Psoas muscle (tissue), 8 donors: Measurements from ENCODE around the gene CKAP5. TPM values are rescaled to one million over a fixed set of nuclear protein-coding genes. Genes with fewer than 3 reads are reported as not detected.

Experiments used
- ATAC-seq, 4 donors: fragments of 200-7000 bp; cut with Tn5 transposase; one replicate each; pipeline ENCODE4 v1.9.1; 2020; ENCODE audit warnings: moderate library complexity in 3 of 4, mild to moderate bottlenecking in 2 of 4
- DNase-seq, 2 donors: peaks; one replicate each; pipeline ENCODE4 v3.0.0-alpha.2; 2020
- H3K27ac ChIP-seq: fragments of 200-600 bp; one replicate; pipeline ENCODE4 v1.8.0; 2022
- H3K27me3 ChIP-seq, 3 donors: fragments of 200-600 bp in 1 of 3; one replicate each; pipeline versions ENCODE4 v1.6.1 to v1.8.0; 2013 to 2022; ENCODE audit warnings: low read length in 2 of 3, mild to moderate bottlenecking in 2 of 3, moderate library complexity in 1 of 3; ENCODE audit not compliant: insufficient read depth in 3 of 3
- H3K36me3 ChIP-seq, 2 donors: fragments of 200-600 bp in 1 of 2; one replicate each; pipeline versions ENCODE4 v1.6.1 to v1.8.0; 2013 to 2022; ENCODE audit warnings: low read depth in 1 of 2, mild to moderate bottlenecking in 1 of 2, moderate library complexity in 1 of 2; ENCODE audit not compliant: insufficient read depth in 1 of 2
- H3K4me1 ChIP-seq: fragments of 200-600 bp; one replicate; pipeline ENCODE4 v1.8.0; 2022
- H3K4me3 ChIP-seq: fragments of 200-600 bp; one replicate; pipeline ENCODE4 v1.8.0; 2022; ENCODE audit warnings: mild to moderate bottlenecking
- H3K9me3 ChIP-seq: fragments of 200-600 bp; one replicate; pipeline ENCODE4 v1.8.0; 2022
- WGBS, 3 donors: extraction: QIAGEN DNeasy Blood & Tissue Kit; methylation state at CpG; one replicate each; pipeline versions ENCODE4 v1.1.6 to v1.1.7; 2013; 5-methylcytosine and 5-hydroxymethylcytosine counted together
- intact Hi-C, 2 donors: fragments of 100-400 bp; cut with DNase I; formaldehyde crosslinking; loops; one replicate each; pipeline versions ENCODE4 v1.11.0 to v1.14.2; 2022
- polyA plus RNA-seq, 3 donors: library from polyadenylated mRNA; stranded (reverse); fragments of 200-250 nt; gene quantifications; one replicate each; pipeline ENCODE4 v1.2.3, GENCODE V29; 2013
- total RNA-seq, 4 donors: library from RNA; stranded (reverse); fragmentation: NEBNext Ultra II Directional in 2 of 4; extraction: Animal tissue kit (Norgen Biotek cat#: 25700) in 2 of 4; gene quantifications; one replicate each; pipeline versions ENCODE4 v1.2.1 to v1.2.4, GENCODE V29; 2021 to 2023
- TF ChIP-seq, protein P1 (sequence below): fragments of 200-600 bp; IDR thresholded peaks from one replicate; pipeline ENCODE4 v1.8.0; 2022; ENCODE audit warnings: antibody characterized with exemption
- donor health status: healthy with polysubstance abuse.
- donor health status: DM: no; HTN: no; CAD: no; lungs with moderate emphysema.
- donor health status: Bipolar disorder and iron deficiency.
- donor health status: healthy.
- donor health status: DM: yes; HTN: yes; CAD: no.
- donor health status: DM: no; HTN: no; CAD: no.
- donor health status: DM: no; HTN: no; CAD: no.
- donor health status: DM: yes; HTN: yes; CAD: no.

CKAP5 gene
- total and polyA plus RNA-seq, 7 donors: 21.0 to 160 (median 86.4) TPM

DNA sequence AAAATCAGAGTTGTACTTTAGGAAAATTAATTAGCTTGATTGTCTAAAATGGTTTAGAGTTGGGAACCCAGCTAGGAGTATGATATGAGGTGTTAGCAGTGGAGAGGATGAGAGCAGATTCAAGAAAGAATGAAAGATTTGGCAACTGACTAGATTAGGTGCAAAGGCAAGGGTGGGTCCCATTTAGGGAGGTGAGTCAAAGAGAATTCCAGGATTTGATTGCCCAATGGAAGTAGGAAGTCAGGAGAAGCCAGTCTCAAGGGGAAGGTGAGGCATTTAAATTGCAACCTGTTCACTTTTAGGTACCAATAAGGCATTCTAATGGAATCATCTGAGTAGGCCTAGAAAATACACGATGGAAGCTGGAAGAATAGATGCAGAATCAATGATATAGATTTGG, 3.6 kb upstream of the CKAP5 start:
- TF ChIP-seq, protein P1, sequence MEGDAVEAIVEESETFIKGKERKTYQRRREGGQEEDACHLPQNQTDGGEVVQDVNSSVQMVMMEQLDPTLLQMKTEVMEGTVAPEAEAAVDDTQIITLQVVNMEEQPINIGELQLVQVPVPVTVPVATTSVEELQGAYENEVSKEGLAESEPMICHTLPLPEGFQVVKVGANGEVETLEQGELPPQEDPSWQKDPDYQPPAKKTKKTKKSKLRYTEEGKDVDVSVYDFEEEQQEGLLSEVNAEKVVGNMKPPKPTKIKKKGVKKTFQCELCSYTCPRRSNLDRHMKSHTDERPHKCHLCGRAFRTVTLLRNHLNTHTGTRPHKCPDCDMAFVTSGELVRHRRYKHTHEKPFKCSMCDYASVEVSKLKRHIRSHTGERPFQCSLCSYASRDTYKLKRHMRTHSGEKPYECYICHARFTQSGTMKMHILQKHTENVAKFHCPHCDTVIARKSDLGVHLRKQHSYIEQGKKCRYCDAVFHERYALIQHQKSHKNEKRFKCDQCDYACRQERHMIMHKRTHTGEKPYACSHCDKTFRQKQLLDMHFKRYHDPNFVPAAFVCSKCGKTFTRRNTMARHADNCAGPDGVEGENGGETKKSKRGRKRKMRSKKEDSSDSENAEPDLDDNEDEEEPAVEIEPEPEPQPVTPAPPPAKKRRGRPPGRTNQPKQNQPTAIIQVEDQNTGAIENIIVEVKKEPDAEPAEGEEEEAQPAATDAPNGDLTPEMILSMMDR: no peak
- Histone ChIP-seq H3K4me1 (peaks cover 6% of the 10 kb centered on the region), H3K27me3 (no peaks in the 10 kb centered on the region), H3K36me3 (no peaks in the 10 kb centered on the region), H3K4me3 (no peak overlapping the region), H3K27ac (no peak overlapping the region), H3K9me3 (no peaks in the 10 kb centered on the region)
- DNase-seq: no peak
- no peak for ATAC-seq
- intact Hi-C loops: no loop called here
- 85 to 97% (median 91%) methylated on average over 1 of the region's 1 CpG for WGBS, 3 donors

GRCh38 chr11:46846510-46846830, 390 bp upstream of the CKAP5 start:
- WGBS, 3 donors: 7 to 10% (median 10%) methylated on average over 6 of the region's 6 CpGs
- Histone ChIP-seq H3K27me3 (no peaks in the 10 kb centered on the region), H3K4me3 (peak overlapping the region; percentile 86), H3K36me3 (no peaks in the 10 kb centered on the region), H3K4me1 (peaks cover 22% of the 10 kb centered on the region), H3K9me3 (no peaks in the 10 kb centered on the region), H3K27ac (no peak overlapping the region)
- TF ChIP-seq, protein P1: no peak
- intact Hi-C loops: loop anchor here in 1 of 2 donors (2.0 kb wide), 1 partner anchor 20 kb away; no protein-coding TSS in a partner anchor
- ATAC-seq (peak in 1 of 4 donors; percentile 6), DNase-seq (no peak)

DNA sequence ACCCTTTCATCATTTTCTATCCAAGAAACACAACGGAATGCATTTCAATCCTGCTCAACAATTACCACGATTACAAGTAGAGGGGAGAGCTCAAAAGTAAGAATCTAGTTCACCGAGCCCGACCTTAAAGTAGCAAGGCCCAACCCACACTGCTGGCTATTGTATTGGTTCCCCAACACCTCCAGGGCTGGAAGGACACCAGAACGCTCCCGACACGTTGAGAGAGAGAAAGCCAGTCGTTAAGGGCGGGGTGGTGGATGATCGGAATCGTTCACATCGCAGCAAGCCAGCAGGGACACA, 690 bp downstream of the CKAP5 start:
- TF ChIP-seq, protein P1: no peak
- H3K27ac ChIP-seq: peak overlapping the region; percentile 85
- peaks cover 22% of the 10 kb centered on the region for H3K4me1 ChIP-seq
- ATAC-seq: no peak
- no peaks in the 10 kb centered on the region for H3K36me3 ChIP-seq
- H3K4me3 ChIP-seq: peak overlapping the region; percentile 86
- no peak for DNase-seq
- WGBS, 3 donors: 0 to 1% (median 1%) methylated on average over 12 of the region's 12 CpGs
- H3K27me3 ChIP-seq: no peaks in the 10 kb centered on the region
- intact Hi-C loops: no loop called here
- no peaks in the 10 kb centered on the region for H3K9me3 ChIP-seq

DNA sequence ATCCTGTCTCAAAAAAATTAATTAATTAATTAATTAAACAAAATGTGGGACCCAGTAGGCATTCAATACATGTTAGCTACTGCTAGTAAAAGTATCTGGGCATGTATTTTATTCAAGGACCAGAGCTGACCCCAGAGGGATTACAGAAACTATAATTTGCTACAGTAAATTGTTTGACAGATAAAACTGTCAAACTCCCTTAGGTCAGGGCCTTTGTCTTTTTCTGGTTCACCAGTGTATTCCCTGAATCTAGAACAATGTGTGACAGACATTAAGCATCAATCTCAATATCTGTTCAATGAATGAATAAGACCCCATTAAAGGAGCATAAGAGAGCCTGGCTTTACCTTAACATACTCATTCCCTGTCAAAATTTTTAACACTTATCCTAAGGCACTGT, 6.0 kb downstream of the CKAP5 start:
- intact Hi-C loops: no loop called here
- DNase-seq (no peak), ATAC-seq (no peak)
- H3K4me1 ChIP-seq: peaks cover 24% of the 10 kb centered on the region
- H3K36me3 ChIP-seq: no peaks in the 10 kb centered on the region
- H3K4me3 ChIP-seq: no peak overlapping the region
- H3K9me3 ChIP-seq: no peaks in the 10 kb centered on the region
- H3K27me3 ChIP-seq: no peaks in the 10 kb centered on the region
- TF ChIP-seq, protein P1: no peak
- no peak overlapping the region for H3K27ac ChIP-seq

GRCh38 chr11:46838501-46838900, 7.6 kb downstream of the CKAP5 start:
- 93 to 95% (median 94%) methylated on average over 5 to 6 of the region's 6 CpGs for WGBS, 3 donors
- intact Hi-C loops: no loop called here
- Histone ChIP-seq H3K9me3 (no peaks in the 10 kb centered on the region), H3K27me3 (no peaks in the 10 kb centered on the region), H3K4me1 (peaks cover 12% of the 10 kb centered on the region), H3K27ac (no peak overlapping the region), H3K36me3 (no peaks in the 10 kb centered on the region), H3K4me3 (no peak overlapping the region)
- DNase-seq: no peak
- TF ChIP-seq, protein P1: no peak
- peak in 1 of 4 donors; percentile 22 for ATAC-seq
